WERI-Rb-1 (cell line): ENCODE results near the gene PIAS1.
A peak's percentile ranks its signal among the peaks of the same experiment; 100 is the strongest.

Experiments
- DNase-seq: peaks from one replicate; pipeline ENCODE4 v3.0.0-alpha.2; 2020
- H3K27ac ChIP-seq: fragments of 250-450 bp; sonication (Bioruptor Pico); 2 replicates; pipeline ENCODE4 v1.5.1; 2020; ENCODE audit warnings: mild to moderate bottlenecking, moderate library complexity
- H3K27me3 ChIP-seq: fragments of 250-450 bp; sonication (Bioruptor Pico); 2 replicates; pipeline ENCODE4 v1.5.1; 2021; ENCODE audit warnings: mild to moderate bottlenecking, low read depth, moderate library complexity; ENCODE audit not compliant: insufficient read depth, severe bottlenecking
- H3K36me3 ChIP-seq: fragments of 250-450 bp; sonication (Bioruptor Pico); 2 replicates; pipeline ENCODE4 v1.5.1; 2020; ENCODE audit warnings: mild to moderate bottlenecking, moderate library complexity
- H3K4me3 ChIP-seq: 2 replicates; pipeline ENCODE4 v1.5.1; 2011; ENCODE audit warnings: low read depth, mild to moderate bottlenecking, control low read depth, low read length
- H3K9me3 ChIP-seq: fragments of 250-450 bp; sonication (Bioruptor Pico); 2 replicates; pipeline ENCODE4 v1.5.1; 2021; ENCODE audit warnings: mild to moderate bottlenecking, moderate library complexity; ENCODE audit not compliant: severe bottlenecking
- TF ChIP-seq, protein P1 (sequence below): IDR thresholded peaks from 2 replicates; pipeline ENCODE4 v1.5.1; 2011; ENCODE audit warnings: low read depth, mild to moderate bottlenecking, control low read depth, inconsistent platforms, low read length

PIAS1 gene

DNA sequence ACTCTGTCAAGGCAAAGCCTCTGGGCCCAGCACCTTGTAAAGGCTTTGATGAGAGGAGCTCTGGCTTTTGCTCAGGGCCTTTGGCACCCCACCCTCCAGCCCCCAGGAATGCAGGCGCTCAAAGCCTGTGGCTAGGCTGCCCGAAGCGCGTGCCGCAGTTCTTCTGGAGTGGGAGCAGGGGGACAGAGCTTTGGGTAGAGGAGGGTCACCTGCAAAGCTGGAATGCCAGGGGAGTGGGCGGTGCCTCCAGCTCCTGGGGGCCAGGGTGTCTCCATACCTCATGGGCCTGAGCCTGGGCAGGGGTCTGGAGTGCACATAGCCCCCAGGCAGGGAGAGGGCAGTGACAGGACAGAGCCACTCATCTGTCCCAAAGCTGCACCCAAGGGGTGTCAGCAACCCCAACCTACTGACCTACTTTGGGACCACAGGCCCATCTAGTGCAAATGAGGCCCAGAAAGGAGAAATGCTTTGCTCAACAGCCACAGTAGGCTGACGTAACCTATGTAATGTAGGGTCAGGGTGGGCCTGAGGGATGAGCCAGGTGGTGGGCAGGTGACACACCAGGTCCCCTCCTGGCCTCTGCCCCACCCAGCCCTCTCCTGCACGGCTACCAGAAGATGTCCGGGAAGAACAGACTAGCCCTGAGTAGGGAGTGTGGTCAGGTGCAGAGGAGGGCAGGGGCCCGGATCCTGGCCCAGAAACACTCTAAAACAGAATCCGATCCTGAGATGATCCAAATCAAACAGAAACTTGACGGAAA, 153.2 kb downstream of the PIAS1 start:
- H3K27ac ChIP-seq, result no peak overlapping the region
- no peak overlapping the region for H3K4me3 ChIP-seq
- TF ChIP-seq, protein P1, sequence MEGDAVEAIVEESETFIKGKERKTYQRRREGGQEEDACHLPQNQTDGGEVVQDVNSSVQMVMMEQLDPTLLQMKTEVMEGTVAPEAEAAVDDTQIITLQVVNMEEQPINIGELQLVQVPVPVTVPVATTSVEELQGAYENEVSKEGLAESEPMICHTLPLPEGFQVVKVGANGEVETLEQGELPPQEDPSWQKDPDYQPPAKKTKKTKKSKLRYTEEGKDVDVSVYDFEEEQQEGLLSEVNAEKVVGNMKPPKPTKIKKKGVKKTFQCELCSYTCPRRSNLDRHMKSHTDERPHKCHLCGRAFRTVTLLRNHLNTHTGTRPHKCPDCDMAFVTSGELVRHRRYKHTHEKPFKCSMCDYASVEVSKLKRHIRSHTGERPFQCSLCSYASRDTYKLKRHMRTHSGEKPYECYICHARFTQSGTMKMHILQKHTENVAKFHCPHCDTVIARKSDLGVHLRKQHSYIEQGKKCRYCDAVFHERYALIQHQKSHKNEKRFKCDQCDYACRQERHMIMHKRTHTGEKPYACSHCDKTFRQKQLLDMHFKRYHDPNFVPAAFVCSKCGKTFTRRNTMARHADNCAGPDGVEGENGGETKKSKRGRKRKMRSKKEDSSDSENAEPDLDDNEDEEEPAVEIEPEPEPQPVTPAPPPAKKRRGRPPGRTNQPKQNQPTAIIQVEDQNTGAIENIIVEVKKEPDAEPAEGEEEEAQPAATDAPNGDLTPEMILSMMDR, result no peak

DNA sequence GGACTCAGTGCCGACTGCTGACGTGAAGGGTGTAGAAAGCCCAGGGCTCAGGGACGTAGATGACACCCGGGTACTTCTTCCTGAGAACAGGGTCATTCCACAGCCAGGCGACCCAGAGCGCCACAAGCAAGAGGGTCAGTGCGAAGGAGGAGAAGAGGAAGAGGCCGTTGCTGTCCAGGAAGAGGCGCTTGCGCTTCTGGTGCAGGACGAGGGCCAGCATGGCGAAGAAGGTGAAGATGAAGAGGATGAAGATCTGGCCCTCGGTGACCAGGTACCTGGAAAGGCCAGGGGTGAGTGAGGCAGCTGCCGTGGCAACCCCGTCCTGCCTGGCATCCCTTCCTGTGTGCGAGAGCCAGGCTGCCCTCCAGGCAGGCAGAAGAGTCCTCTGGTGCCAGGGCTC, 154.0 kb downstream of the PIAS1 start:
- no peak for DNase-seq
- TF ChIP-seq, protein P1, result no peak
- no peaks in the 10 kb centered on the region for H3K9me3 ChIP-seq
- no peak overlapping the region for H3K27ac ChIP-seq
- H3K27me3 ChIP-seq, result no peaks in the 10 kb centered on the region
- H3K4me3 ChIP-seq, result no peak overlapping the region
- H3K36me3 ChIP-seq, result peaks cover 62% of the 10 kb centered on the region

More for the DNA sequence above, 153.2 kb downstream of the PIAS1 start:
- H3K27me3 ChIP-seq, result no peaks in the 10 kb centered on the region
- peaks cover 55% of the 10 kb centered on the region for H3K36me3 ChIP-seq
- no peak for DNase-seq
- H3K9me3 ChIP-seq, result no peaks in the 10 kb centered on the region

DNA sequence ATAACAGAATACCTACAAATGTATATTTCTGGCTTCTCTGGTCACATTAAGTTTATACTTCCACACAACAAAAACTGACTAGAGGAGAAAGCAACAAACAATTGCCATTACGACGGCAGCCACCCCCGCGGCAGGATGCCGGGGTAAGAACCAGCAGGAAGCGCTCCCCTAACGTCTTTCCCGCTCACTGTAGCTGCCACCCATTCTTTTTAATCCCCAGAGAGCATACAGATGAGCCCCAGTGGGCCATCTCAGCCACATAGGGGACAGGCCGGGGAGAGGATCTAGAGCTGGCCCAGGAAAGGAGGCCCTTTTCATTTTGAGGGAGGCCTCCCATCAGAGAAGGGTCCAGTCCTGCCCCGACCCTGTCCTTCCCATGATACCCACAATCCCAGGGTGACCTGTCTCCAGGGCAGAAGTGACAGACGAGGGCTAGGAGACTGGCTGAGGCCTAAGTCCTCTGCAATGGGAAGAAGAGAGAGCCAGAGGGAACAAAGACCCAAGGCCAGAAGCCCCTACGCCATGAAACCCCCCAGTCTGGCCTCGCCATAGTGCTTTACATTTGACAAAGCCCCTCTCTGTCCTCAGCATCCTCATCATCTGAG, 154.6 kb downstream of the PIAS1 start:
- peaks cover 68% of the 10 kb centered on the region for H3K36me3 ChIP-seq

DNA sequence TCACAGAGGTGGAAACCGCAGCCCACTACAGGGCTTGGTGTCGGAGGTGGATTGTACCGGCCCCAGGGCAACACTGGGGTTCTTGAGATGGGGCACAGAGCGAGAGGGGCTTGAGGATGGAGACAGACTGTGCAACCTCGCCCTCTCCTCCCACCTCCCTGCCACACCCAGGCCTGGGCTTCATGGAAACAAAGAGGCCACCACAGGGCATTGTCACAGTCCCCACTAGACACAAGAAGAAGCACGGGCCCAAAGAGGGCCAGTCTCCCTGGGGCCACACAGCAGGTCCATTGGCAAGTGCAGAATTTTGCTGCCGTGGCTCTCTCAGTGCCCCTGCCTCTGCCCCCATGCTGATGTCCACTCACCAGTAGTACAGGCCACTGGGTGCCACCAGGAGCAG, 155.2 kb downstream of the PIAS1 start:
- Histone ChIP-seq H3K27ac (no peak overlapping the region), H3K36me3 (peaks cover 72% of the 10 kb centered on the region), H3K4me3 (no peak overlapping the region), H3K27me3 (no peaks in the 10 kb centered on the region), H3K9me3 (no peaks in the 10 kb centered on the region)
- no peak for DNase-seq
- TF ChIP-seq, protein P1, result no peak

More for the DNA sequence above, 154.6 kb downstream of the PIAS1 start:
- DNase-seq, result no peak
- TF ChIP-seq, protein P1, result no peak
- no peak overlapping the region for H3K4me3 ChIP-seq
- H3K9me3 ChIP-seq, result no peaks in the 10 kb centered on the region
- no peaks in the 10 kb centered on the region for H3K27me3 ChIP-seq
- no peak overlapping the region for H3K27ac ChIP-seq

DNA sequence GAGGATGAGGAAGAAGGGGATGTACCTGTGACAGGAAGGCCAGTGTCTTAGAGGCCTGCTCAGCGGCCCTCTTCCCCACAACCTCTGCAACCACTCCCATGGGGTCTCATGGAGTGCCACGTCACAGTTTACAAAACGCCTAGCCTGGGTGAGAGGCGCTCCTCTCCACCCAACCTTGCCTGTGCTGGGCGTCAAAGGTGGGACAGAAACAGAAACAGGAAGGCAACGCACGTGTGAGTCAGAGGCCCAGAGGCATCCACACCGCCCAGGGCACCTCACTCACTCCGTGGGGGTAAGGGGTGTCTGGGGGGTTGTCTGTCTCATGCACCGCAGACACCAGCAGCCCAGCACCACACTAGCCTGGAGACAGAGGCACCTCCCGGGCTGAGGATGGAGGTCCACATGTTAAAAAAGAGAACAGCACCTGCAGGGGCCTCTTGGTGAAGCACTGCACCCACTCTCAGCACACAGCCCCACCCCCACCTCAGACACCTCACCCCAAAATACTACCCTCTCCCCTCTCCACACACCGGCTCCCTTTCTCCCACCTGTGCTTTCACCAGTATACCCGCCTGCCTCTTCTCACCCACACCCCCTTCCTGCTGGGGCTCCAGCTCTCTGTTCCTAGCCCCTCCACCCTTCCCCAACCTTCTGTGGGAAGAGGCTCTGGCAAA, 155.8 kb downstream of the PIAS1 start:
- Histone ChIP-seq H3K9me3 (no peaks in the 10 kb centered on the region), H3K27me3 (no peaks in the 10 kb centered on the region), H3K27ac (peak overlapping the region; percentile 57), H3K36me3 (peaks cover 76% of the 10 kb centered on the region), H3K4me3 (no peak overlapping the region)
- no peak for DNase-seq
- TF ChIP-seq, protein P1, result no peak
